Stimulated activated CD8-positive, alpha-beta memory T cell treated with anti-CD3 and anti-CD28 coated beads, Interleukin-15, amount 100 ng/mL, for 1 hour (primary cell): ENCODE data around the gene CCDC70.

Source experiments
- DNase-seq: peaks from one replicate; pipeline ENCODE4 v3.0.0-alpha.2; 2020; ENCODE audit warnings: low read depth

CCDC70 gene

GRCh38 chr13:51862957-51863356 lies 1.2 kb downstream of the CCDC70 start:
- no peak for DNase-seq

DNA sequence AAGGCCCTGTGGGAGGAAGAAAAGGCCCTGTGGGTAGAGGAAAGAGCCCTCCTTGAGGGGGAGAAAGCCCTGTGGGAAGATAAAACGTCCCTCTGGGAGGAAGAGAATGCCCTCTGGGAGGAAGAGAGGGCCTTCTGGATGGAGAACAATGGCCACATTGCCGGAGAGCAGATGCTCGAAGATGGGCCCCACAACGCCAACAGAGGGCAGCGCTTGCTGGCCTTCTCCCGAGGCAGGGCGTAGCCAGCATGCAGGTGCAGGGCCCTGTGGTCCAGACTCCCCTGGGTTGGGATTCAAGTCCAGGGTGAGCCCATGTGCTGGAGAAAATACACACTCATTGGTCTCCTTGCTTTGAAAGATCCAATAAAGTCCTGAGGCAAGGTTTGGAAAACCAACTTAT lies 4.1 kb downstream of the CCDC70 start:
- DNase-seq, result no peak

- no peak for DNase-seq
These were observed 5.3 kb downstream of the CCDC70 start for GRCh38 chr13:51867062-51867461.

- no peak for DNase-seq
These were observed 8.1 kb downstream of the CCDC70 start for GRCh38 chr13:51869916-51870315.

GRCh38 chr13:51870616-51871015 lies 8.8 kb downstream of the CCDC70 start:
- DNase-seq, result no peak

GRCh38 chr13:51873117-51873798 lies 11.5 kb downstream of the CCDC70 start:
- DNase-seq, result no peak

DNA sequence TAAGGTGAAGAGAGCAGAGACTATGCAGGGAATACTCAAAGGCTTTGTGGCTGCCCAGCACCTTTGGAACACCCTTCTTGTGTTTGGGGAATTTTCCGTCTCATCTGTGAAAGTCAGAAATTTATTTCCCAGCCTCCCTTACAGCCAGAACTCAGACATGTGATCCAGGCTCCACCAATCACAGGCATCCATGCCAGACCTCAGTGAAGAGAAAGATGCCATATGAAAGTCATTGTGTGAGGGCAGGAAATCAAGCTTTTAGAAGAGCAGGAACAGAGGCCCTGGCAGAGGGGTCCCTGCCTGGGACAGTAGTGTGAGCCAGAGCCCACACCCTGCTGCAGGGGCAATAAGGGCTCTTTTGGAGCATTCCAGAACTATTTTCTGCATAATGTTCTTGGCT lies 12.1 kb downstream of the CCDC70 start:
- no peak for DNase-seq

DNA sequence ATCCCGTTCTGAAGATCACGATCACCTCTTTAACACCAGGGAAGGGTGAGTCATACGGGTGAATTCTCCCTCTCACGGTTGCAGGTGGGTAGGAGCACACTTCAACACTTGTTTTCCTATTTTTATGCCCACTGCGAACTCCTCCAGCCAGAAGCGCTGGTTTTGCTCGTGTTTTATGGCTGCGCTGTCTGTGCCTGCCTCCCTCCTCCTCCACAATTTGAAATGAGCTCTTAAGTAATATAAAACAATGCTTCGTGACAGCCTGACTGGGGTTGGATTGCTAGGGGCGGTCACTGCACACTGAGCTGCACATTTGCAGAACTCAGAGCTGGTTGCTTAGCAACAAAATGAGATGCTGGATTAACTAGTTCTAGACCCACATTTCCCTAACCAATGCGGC lies 12.9 kb downstream of the CCDC70 start:
- DNase-seq, result no peak

- DNase-seq, result no peak
These were observed 17.4 kb downstream of the CCDC70 start for GRCh38 chr13:51879133-51879532.

- DNase-seq, result no peak
These were observed 19.5 kb downstream of the CCDC70 start for GRCh38 chr13:51881296-51881695.

GRCh38 chr13:51882570-51883225 lies 20.9 kb downstream of the CCDC70 start:
- DNase-seq, result no peak

- DNase-seq, result no peak
These were observed 21.4 kb downstream of the CCDC70 start for GRCh38 chr13:51883226-51883600.

DNA sequence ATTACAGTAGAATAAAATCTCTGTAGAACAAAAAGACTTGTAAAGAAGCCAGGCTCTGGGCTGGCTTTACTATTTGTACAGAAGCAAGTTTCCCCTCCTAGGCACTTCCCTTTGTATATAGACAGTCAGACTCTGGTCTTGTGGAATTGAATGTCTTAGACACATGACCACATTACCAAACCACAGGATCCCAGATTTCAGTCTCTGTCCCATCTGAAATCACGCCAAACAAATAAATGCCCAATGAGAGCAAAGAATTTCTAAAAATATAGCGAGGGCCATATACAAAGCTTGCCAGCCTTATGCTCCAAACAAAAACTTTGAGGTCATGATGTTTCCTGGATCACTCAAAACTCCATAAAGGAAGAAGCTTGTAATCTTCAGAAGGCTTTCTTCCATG lies 23.9 kb downstream of the CCDC70 start:
- DNase-seq, result no peak

- no peak for DNase-seq
These were observed 25.7 kb downstream of the CCDC70 start for GRCh38 chr13:51887468-51887867.

DNA sequence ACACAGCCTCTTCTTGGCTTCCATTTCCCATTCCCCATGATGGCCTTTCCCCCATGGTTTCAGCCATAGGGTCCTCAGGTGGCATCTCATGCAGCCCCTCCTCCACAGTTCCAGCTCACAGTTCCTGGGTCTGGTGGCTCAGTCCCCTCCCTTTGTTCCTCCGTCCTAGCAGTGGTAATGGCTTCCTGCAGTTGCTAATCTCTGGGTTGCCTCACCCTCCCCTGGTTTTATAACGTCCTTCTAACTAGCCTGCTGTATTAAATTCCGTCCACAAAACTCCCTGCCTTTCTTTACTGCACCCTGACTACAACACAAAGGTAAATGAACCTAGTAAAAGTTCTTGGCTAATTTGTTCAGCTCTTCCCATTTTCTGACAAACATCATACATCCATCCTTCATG lies 30.9 kb downstream of the CCDC70 start:
- no peak for DNase-seq

DNA sequence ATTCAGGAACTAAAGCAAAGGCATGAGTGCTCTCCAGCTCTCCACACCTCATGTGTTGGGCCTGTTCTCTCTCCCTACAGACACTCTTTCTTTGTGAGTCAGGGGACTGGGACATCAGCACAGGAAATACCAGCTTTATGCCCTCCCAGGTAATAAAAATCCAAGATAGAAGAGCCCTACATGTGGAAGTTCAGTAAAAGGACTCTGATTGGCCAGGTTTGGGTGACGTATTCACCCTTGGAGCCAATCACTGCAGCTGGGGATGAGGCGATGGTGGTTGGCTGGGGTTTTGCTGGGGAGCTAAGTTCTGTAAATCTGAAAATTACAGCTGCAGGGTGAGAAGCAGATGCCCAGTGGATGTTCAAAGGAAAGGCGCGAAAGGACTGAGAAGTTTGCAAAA lies 32.5 kb downstream of the CCDC70 start:
- DNase-seq, result no peak

GRCh38 chr13:51895906-51896888 lies 34.4 kb downstream of the CCDC70 start:
- DNase-seq, result no peak

- no peak for DNase-seq
These were observed 38.7 kb downstream of the CCDC70 start for GRCh38 chr13:51900471-51900870.

DNA sequence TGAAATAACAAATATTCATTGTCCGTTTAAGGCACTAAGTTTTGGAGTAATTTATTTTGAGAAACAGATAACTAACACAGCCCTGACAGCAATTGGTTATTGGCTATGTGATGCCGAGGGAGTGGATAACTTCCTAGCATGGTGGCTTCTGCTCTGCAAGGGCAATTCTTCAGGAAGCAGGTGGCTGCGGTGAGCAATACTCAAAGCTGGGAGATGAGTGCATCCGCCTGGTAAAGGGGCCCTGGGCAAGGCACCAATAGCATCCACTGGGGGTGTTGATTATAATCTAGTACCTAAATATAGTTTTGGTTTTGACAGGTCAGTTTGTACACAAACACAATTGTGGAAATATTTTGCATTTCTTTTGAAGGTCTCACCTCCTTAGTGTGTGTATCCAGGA lies 41.0 kb downstream of the CCDC70 start:
- DNase-seq, result no peak

- no peak for DNase-seq
These were observed 44.0 kb downstream of the CCDC70 start for GRCh38 chr13:51905787-51906186.

DNA sequence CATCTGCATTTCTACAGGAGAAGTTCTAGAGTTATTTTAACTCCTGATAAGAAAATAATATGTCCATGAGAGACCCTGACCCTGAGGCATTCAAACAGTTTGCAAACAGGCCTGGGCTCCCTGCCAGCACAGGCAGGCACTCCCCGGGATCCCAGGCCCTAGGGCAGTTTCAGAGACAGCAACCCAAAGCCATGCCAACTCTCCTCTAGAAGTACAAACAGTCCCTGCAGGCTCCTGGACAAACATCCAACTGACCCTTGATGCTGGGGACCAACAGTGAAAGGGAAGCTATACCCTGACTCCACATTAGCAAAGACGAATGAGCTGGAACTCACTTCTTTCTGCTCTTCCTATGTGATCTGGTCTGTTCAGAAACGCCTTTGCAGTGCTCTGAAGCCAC lies 44.8 kb downstream of the CCDC70 start:
- no peak for DNase-seq

GRCh38 chr13:51907040-51907732 lies 45.4 kb downstream of the CCDC70 start:
- no peak for DNase-seq
